Liver (tissue), 9 donors: ENCODE results near the gene ANKRD13B. TPM values are rescaled to one million over a fixed set of nuclear protein-coding genes. Genes with fewer than 3 reads are reported as not detected.
"Not testable (repeated sequence)": the region's sequence is repeated elsewhere in the genome, so short reads cannot be mapped to it uniquely, and the experiment has no call there.

Experiments
- DNase-seq: peaks from one replicate; pipeline ENCODE4 v3.0.0-alpha.2; 2017; ENCODE audit warnings: low spot score
- H3K27ac ChIP-seq, 2 donors: one replicate each; pipeline ENCODE4 v1.7.0; 2013; ENCODE audit warnings: inconsistent platforms in 2 of 2, low read length in 2 of 2, control low read depth in 1 of 2, low read depth in 1 of 2, mild to moderate bottlenecking in 1 of 2
- H3K27me3 ChIP-seq, 4 donors: one replicate each; pipeline versions ENCODE4 v1.6.1 to v1.7.0; 2013; ENCODE audit warnings: low read length in 3 of 4, inconsistent platforms in 1 of 4, mild to moderate bottlenecking in 1 of 4, moderate library complexity in 1 of 4; ENCODE audit not compliant: control insufficient read depth in 4 of 4, insufficient read depth in 4 of 4
- H3K36me3 ChIP-seq, 4 donors: one replicate each; pipeline versions ENCODE4 v1.6.1 to v1.7.0; 2013; ENCODE audit warnings: low read length in 3 of 4, mild to moderate bottlenecking in 3 of 4, low read depth in 1 of 4, moderate library complexity in 1 of 4; ENCODE audit not compliant: control insufficient read depth in 4 of 4, insufficient read depth in 3 of 4
- H3K4me1 ChIP-seq, 4 donors: one replicate each; pipeline versions ENCODE4 v1.6.1 to v1.7.0; 2013; ENCODE audit warnings: low read length in 3 of 4, mild to moderate bottlenecking in 3 of 4, moderate library complexity in 1 of 4; ENCODE audit not compliant: control insufficient read depth in 4 of 4, insufficient read depth in 4 of 4
- H3K4me3 ChIP-seq, 3 donors: one replicate each; pipeline versions ENCODE4 v1.6.1 to v1.7.0; 2013; ENCODE audit warnings: low read length in 3 of 3, control low read depth in 1 of 3, low read depth in 1 of 3, mild to moderate bottlenecking in 1 of 3
- H3K9ac ChIP-seq, 2 donors: one replicate each; pipeline ENCODE4 v1.7.0; 2013; ENCODE audit warnings: low read length in 2 of 2, mild to moderate bottlenecking in 2 of 2, moderate library complexity in 2 of 2, control low read depth in 1 of 2, low read depth in 1 of 2
- H3K9me3 ChIP-seq, 4 donors: one replicate each; pipeline versions ENCODE4 v1.6.1 to v1.7.0; 2013; ENCODE audit warnings: low read length in 3 of 4; ENCODE audit not compliant: control insufficient read depth in 4 of 4
- ATF3 ChIP-seq: IDR thresholded peaks from 2 replicates; pipeline ENCODE4 v1.6.1; 2016; ENCODE audit warnings: antibody characterized with exemption
- CTCF ChIP-seq: fragments of 150-350 bp; IDR thresholded peaks from 2 replicates; pipeline ENCODE4 v1.5.1; 2017; ENCODE audit warnings: improper control_type of control experiment, low read depth, low read length; ENCODE audit not compliant: missing input control
- EGR1 ChIP-seq, 2 donors: IDR thresholded peaks; 2 replicates each; pipeline ENCODE4 v1.6.1; 2016 to 2018; ENCODE audit warnings: antibody characterized with exemption in 2 of 2, low read depth in 2 of 2
- FOXA2 ChIP-seq: IDR thresholded peaks from 2 replicates; pipeline ENCODE4 v1.6.1; 2016; ENCODE audit warnings: antibody characterized with exemption
- GABPA ChIP-seq, 2 donors: IDR thresholded peaks in 1 of 2; conservative IDR thresholded peaks in 1 of 2; 2 replicates each; pipeline ENCODE4 v1.6.1; 2016; ENCODE audit warnings: antibody characterized with exemption in 2 of 2, mild to moderate bottlenecking in 1 of 2, moderate library complexity in 1 of 2
- HNF4G ChIP-seq: IDR thresholded peaks from 2 replicates; pipeline ENCODE4 v1.6.1; 2016; ENCODE audit warnings: antibody characterized with exemption
- JUND ChIP-seq, 2 donors: IDR thresholded peaks; 2 replicates each; pipeline ENCODE4 v1.6.1; 2016; ENCODE audit warnings: antibody characterized with exemption in 2 of 2
- MAX ChIP-seq: IDR thresholded peaks from 2 replicates; pipeline ENCODE4 v1.6.1; 2016; ENCODE audit warnings: antibody characterized with exemption
- NR2F2 ChIP-seq: IDR thresholded peaks from 2 replicates; pipeline ENCODE4 v1.6.1; 2016; ENCODE audit warnings: antibody characterized with exemption
- RAD21 ChIP-seq, 2 donors: IDR thresholded peaks; 2 replicates each; pipeline ENCODE4 v1.6.1; 2016; ENCODE audit warnings: antibody characterized with exemption in 2 of 2, mild to moderate bottlenecking in 2 of 2
- REST ChIP-seq: IDR thresholded peaks from 2 replicates; pipeline ENCODE4 v1.6.1; 2016; ENCODE audit warnings: antibody characterized with exemption, mild to moderate bottlenecking
- SP1 ChIP-seq: IDR thresholded peaks from 2 replicates; pipeline ENCODE4 v1.6.1; 2018; ENCODE audit warnings: antibody characterized with exemption, mild to moderate bottlenecking
- TAF1 ChIP-seq: conservative IDR thresholded peaks from 2 replicates; pipeline ENCODE4 v1.6.1; 2016; ENCODE audit warnings: antibody characterized with exemption, mild to moderate bottlenecking
- YY1 ChIP-seq: IDR thresholded peaks from 2 replicates; pipeline ENCODE4 v1.6.1; 2016; ENCODE audit warnings: antibody characterized with exemption, mild to moderate bottlenecking
- ZBTB33 ChIP-seq: IDR thresholded peaks from 2 replicates; pipeline ENCODE4 v1.6.1; 2016; ENCODE audit warnings: antibody characterized with exemption
- WGBS: extraction: QIAGEN DNeasy Blood & Tissue Kit; methylation state at CpG from one replicate; pipeline ENCODE4 v1.1.7; 2013; 5-methylcytosine and 5-hydroxymethylcytosine counted together
- polyA plus RNA-seq, 2 donors: library from polyadenylated mRNA; stranded (reverse) in 1 of 2; unstranded in 1 of 2; fragments of 200-250 nt in 1 of 2; fragments of >200 nt in 1 of 2; fragmentation: Nextera tagmentation in 1 of 2; extraction: Ambion mirVana in 1 of 2; gene quantifications; one replicate each; pipeline versions ENCODE4 v1.2.1 to v1.2.3, GENCODE V29; 2013 to 2015
- total RNA-seq, 2 donors: library from RNA; depleted of rRNA; stranded (reverse); fragments of >200 nt; gene quantifications; one replicate each; pipeline ENCODE4 v1.2.3, GENCODE V29; 2014
- donor health status: healthy.
- donor health status: healthy.
- donor health status: healthy.
- donor health status: healthy.
- donor health status: healthy.

Gene ANKRD13B
- total and polyA plus RNA-seq, 4 donors, result 0.06 to 1.6 (median 0.51) TPM

- WGBS, result 94% methylated on average over 4 of the region's 4 CpGs
- Histone ChIP-seq H3K27ac (no peak overlapping the region), H3K9me3 (no peaks in the 10 kb centered on the region), H3K9ac (no peak overlapping the region), H3K27me3 (no peaks in the 10 kb centered on the region), H3K4me1 (no peaks in the 10 kb centered on the region), H3K4me3 (no peak overlapping the region), H3K36me3 (peaks cover 0 to 4% (median 3%) of the 10 kb centered on the region in 4 donors)
- TF ChIP-seq EGR1 (IDR thresholded peaks at IDR 0.05; ENCODE audit: low read depth in 2 of 2) (no peak), ZBTB33 (no peak), SP1 (no peak), TAF1 (no peak), GABPA (IDR thresholded peaks at IDR 0.05 in 1 of 2, conservative IDR thresholded peaks at IDR 0.05 in 1 of 2) (no peak), JUND (IDR thresholded peaks at IDR 0.05) (no peak), FOXA2 (no peak), RAD21 (IDR thresholded peaks at IDR 0.05) (no peak), NR2F2 (no peak), CTCF (no peak), ATF3 (no peak)
- no peak for DNase-seq
Measured at GRCh38 chr17:29650396-29650795, 57.5 kb downstream of the ANKRD13B start.

- not testable (repeated sequence) for H3K36me3 ChIP-seq
Measured at GRCh38 chr17:29651913-29652312, 59.0 kb downstream of the ANKRD13B start.

GRCh38 chr17:29652976-29653375 is 60.0 kb downstream of the ANKRD13B start:
- Histone ChIP-seq H3K4me3 (no peak overlapping the region), H3K36me3 (peaks cover 0 to 3% (median 2%) of the 10 kb centered on the region in 4 donors), H3K27me3 (no peaks in the 10 kb centered on the region), H3K9ac (no peak overlapping the region), H3K9me3 (no peaks in the 10 kb centered on the region), H3K4me1 (no peaks in the 10 kb centered on the region), H3K27ac (no peak overlapping the region)
- DNase-seq, result no peak
- no peak for TF ChIP-seq HNF4G
- TF ChIP-seq TAF1, result no peak
- TF ChIP-seq ATF3, result no peak
- no peak for TF ChIP-seq GABPA (IDR thresholded peaks at IDR 0.05 in 1 of 2, conservative IDR thresholded peaks at IDR 0.05 in 1 of 2)
- TF ChIP-seq ZBTB33, result no peak
- no peak for TF ChIP-seq SP1
- no peak for TF ChIP-seq RAD21 (IDR thresholded peaks at IDR 0.05)
- no peak for TF ChIP-seq EGR1 (IDR thresholded peaks at IDR 0.05; ENCODE audit: low read depth in 2 of 2)
- TF ChIP-seq FOXA2, result no peak
- TF ChIP-seq NR2F2, result no peak
- no peak for TF ChIP-seq REST
- no peak for TF ChIP-seq MAX
- no peak for TF ChIP-seq YY1

More at GRCh38 chr17:29651913-29652312, 59.0 kb downstream of the ANKRD13B start:
- WGBS, result 96% methylated on average over 7 of the region's 7 CpGs
- H3K9ac ChIP-seq, H3K9me3 ChIP-seq, H3K27me3 ChIP-seq, H3K27ac ChIP-seq, H3K4me3 ChIP-seq, DNase-seq, H3K4me1 ChIP-seq: not testable (repeated sequence)
